ENCODE data around the gene PRCC.

Gene PRCC, protein sequence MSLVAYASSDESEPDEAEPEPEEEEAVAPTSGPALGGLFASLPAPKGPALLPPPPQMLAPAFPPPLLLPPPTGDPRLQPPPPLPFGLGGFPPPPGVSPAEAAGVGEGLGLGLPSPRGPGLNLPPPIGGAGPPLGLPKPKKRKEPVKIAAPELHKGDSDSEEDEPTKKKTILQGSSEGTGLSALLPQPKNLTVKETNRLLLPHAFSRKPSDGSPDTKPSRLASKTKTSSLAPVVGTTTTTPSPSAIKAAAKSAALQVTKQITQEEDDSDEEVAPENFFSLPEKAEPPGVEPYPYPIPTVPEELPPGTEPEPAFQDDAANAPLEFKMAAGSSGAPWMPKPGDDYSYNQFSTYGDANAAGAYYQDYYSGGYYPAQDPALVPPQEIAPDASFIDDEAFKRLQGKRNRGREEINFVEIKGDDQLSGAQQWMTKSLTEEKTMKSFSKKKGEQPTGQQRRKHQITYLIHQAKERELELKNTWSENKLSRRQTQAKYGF

DNA sequence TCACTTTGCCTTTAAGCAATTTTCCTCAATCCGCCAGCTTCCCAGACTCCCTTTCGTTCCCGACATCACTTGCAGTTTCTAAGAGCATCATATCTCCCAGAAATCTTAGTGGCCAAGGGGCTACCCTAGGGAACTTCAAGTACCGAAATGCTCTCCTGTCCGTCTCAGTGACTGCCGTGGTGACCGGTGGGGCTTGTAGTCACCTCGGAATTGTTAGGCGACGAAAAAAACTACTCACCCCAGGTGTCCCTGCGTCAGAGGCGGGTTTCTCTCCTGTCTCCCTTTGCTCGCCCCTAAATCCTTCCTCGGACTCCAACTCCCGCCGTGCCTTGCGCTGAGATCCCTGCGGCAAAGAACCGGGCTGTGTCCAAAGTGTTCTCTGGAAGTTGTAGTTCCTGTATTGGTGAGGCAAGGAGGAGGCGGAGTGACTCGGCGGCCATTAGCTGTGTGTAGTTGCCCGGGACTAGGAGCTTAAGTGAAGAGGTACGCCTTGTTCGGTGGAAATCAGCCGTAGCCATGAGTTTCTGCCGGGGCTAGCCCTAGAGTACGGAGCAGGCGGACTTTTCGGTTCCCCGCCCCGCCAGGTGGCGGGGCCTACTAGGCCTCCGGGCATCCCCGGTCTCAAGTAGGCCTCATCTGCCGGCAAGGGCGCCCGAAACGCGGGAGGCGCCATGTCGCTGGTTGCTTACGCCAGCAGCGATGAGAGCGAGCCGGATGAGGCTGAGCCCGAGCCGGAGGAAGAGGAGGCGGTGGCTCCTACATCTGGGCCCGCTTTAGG lies at the start of gene PRCC:
Gene PRCC (plus strand): TSS at position 435 of the 778 bp plus-strand sequence. CDS start 237 bp downstream, at position 672.
- DNase-seq (ENCODE audit: low spot score) (peak; percentile 100), FAIRE-seq (peak; percentile 94)

GRCh38 chr1:156721131-156721530 lies 46.2 kb upstream of the PRCC start:
- FAIRE-seq (no peak), DNase-seq (ENCODE audit: low spot score) (no peak)

- FAIRE-seq: no peak
These were observed 45.8 kb upstream of the PRCC start for GRCh38 chr1:156721535-156721934.

DNA sequence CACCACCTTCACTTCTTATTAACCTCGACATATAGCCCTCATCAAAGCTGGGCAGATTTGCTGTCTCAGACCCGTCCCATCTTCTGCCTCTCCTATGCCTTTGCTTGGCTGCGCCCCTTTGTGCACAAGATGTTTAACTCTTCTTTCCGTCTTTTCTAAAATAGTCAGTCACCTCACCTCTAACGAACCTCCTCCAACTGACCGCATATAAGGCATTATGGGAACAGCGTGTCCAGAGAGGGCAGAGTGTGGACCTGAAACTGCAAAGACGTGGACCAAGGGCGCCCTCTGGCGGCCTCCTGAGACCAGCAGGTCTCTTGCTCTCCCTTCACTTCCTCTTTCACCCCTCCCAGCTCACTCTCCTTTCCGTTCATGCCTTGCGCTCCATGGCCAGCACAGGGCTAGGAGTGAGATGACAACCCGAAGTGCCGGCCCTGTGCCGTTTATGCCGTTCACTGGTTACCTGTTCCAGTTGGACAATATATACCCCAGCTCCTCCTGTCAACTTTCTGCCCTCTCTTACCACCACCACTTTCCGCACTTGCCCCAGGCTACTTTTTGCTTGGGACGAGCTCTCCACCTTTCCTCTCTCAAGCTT lies 41.6 kb upstream of the PRCC start:
- FAIRE-seq (peak; percentile 46), DNase-seq (ENCODE audit: low spot score) (peak; percentile 90)

More at GRCh38 chr1:156721535-156721934, 45.8 kb upstream of the PRCC start:
- no peak for DNase-seq (ENCODE audit: low spot score)

- peak; percentile 70 for DNase-seq (ENCODE audit: low spot score)
- no peak for FAIRE-seq
These were observed 40.6 kb upstream of the PRCC start for GRCh38 chr1:156726549-156727226.

DNA sequence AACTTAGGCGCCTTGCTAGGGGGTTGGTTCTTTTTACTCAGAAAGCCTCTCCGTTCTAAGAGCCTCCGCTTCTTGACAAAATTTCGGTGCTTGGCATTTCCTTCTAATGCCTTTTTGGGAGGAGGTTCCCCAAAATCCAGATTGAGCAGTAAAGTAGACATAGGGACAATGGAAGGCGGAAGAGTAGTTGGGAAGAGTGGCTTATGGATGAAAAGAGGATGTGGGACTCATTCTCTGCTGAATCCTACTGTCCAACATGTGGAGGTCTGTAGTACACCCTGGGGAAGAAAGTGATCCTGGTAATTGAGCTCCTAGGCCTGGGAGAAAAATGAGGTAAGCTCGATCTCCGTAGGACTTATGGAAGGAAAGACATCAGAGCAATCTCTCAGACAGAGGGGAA lies 39.8 kb upstream of the PRCC start:
- DNase-seq (ENCODE audit: low spot score): no peak
- no peak for FAIRE-seq

DNA sequence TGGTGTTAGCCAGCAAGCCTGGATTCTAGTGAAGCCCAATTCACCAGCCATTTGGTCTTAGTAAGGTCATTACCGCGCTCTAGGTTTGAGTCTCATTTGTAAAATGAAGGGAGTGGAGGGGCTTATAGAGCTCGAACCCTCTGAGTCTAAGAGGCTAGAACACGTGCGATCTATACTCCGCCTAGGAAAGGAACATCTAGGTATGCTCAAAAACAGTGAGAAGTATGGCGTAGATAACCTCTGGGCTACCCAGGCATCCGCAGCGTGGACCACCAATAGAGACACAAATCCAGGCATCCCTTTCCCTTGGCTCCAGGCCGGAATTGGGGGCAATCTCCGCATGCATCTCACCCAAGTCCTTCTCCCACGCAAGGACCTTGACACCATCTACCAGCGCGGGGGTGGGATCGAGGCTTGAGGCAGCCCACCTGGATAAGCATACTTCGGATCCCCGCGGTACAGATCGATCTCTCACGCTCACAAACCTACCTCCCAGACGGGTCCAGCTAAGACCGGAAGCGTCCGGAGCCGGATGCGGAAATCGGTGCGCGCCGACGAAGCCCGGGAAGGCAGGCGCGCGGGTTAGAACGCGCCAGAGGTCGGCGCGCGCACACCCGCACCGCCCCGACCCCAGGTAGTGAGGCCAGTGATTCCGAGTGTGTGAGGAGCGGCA lies 39.3 kb upstream of the PRCC start, which contains the start of gene METTL25B:
Gene METTL25B (plus strand): TSS at position 544 of the 673 bp plus-strand sequence. CDS start 636 bp downstream, outside the sequence.
- DNase-seq (ENCODE audit: low spot score): peak; percentile 49
- no peak for FAIRE-seq

DNA sequence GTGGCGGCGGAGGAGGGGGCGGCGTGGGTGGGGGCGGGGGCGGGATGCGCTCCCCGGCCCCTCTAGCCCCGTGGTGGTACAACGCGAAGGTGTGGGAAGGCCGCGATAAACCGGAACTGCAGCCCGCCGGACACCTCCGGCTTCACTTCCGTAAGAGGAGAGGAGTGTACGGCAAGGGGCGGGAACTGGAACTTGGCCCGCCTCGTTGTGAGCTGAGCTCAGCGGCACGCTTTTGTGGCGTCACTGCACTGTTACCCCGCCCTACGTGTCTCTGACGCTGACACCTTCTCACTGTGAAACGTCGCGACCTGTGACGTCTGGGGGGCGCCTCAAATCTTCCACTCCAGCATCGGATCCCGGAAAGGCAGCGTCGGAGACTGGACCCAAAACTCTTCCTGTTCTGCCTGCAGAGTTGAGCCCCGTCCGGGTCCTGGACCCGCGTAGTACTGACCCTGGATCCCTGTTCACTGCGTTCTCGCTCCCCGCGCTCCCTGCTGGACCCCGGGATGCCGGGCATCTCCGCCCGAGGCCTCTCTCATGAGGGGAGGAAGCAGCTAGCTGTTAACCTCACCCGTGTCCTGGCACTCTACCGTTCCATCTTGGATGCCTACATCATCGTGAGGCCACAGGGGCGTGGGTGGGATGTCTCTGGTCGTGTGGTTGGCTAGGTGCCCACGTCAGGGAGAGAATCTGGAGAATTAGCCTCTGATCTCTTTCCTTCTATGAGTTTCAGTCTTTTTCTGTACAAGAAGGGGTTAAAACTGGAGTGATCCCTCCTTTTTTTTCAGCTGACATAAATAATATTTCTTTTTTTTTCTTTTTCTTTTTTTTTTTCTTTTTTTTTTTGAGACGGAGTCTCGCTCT lies 38.5 kb upstream of the PRCC start, which contains the start of gene ISG20L2:
Gene ISG20L2 (minus strand): TSS at position 168 of the 864 bp plus-strand sequence. CDS start 1,114 bp downstream, outside the sequence.
- DNase-seq (ENCODE audit: low spot score) (peak; percentile 90), FAIRE-seq (no peak)

DNA sequence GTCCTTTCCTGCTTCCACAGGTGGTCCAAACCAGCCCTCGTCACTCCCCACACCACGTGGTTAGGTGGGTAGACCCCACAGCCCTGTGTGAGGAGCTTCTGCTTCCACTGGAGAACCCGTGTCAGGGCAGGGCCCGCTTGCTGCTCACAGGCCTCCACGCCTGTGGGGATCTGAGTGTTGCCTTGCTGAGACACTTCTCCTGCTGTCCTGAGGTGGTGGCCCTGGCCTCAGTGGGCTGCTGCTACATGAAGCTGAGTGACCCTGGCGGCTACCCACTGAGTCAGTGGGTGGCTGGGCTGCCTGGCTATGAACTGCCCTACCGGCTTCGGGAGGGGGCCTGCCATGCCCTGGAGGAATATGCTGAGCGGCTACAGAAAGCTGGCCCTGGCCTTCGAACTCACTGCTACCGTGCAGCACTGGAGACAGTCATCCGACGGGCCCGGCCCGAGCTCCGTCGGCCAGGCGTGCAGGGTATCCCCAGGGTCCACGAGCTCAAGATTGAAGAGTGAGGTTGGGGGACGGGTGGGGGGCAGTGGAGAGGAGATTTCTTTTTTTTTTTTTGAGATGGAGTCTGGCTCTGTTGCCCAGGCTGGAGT lies 33.2 kb upstream of the PRCC start:
- DNase-seq (ENCODE audit: low spot score) (no peak), FAIRE-seq (no peak)

DNA sequence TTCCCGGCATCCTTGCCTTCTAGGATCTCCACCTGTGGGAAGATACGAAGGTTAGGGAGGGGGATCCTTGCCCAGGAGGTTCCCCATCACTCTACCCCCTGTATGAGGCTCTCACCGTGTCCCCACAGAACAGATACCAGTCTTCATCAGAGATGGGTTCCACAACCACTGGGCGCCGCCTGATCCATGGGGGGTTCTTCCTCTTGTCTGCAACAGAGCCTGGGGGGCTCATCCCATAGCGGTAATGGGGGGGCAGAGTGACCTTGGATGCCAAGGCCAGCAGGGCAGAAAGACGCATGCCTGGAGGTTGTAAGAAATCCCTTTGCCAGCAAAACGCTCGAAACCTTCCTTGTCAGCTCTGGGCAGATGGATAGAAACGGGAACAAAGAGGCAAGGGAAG lies 28.9 kb upstream of the PRCC start:
- FAIRE-seq (no peak), DNase-seq (ENCODE audit: low spot score) (no peak)

- FAIRE-seq (no peak), DNase-seq (ENCODE audit: low spot score) (no peak)
These were observed 28.4 kb upstream of the PRCC start for GRCh38 chr1:156738916-156739315.

DNA sequence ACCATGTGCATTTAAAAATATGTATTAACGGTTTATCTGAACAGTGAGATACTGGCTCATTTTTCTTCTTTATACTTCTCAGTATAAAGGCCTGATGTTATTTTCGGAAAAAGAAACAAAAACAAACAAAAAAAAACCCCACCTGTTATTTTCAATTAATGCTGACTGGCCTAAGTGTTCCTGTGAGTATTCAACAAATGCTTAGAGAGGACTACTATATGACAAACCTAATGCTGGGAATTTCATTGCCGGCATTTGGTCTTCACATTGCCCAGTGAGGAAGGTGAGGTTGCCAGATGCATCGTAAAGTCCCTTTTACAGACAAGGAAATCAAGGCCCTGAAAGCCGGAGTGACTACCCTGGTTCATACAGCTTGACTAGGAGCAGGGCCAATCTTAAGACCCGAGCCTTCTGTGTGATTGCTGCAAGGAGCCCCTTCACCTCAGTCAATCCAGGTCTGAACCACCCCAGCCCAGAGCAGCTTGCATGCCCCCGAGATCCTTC lies 27.0 kb upstream of the PRCC start:
- DNase-seq (ENCODE audit: low spot score): no peak
- no peak for FAIRE-seq

DNA sequence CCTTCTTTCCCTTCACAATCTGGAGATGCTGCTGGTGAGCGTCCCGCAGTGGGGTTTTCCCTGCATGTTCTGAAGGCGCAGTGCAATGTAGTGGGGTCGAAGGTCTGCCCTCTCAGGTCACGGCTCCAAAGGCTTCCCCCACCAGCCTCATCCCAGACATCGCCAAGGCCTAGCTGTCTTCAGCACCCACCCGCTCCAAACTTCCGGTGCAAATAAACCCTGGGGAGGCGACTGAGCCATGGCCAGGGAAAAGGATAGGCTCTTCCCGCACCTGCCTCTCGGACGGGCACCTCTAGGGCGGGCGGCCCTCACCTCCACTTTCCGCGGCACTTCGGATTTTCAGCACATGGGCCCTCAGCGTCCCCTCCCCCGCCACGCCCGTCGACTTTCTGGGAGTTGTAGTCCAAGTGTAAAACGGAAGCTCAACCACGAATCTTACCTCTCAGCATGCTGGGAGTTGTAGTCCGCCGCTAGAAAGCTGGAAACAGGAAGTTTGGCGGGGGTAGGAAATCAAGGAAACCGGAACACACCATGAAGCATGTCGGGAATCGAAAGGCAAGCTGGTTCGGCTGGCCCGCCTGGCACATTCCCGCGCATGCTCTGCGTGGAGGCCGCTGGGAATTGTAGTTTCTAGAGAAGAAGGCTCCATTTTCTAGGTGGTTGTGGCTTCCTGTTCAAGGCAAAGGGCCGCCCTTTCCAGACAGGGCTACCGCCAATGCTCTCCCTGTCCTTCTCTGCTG lies 26.4 kb upstream of the PRCC start, which contains the start of gene MRPL24:
Gene MRPL24 (minus strand): TSS at position 348 of the 740 bp plus-strand sequence. CDS start 2,384 bp downstream, outside the sequence.
- peak; percentile 93 for FAIRE-seq
- peak; percentile 100 for DNase-seq (ENCODE audit: low spot score)

- DNase-seq (ENCODE audit: low spot score) (no peak), FAIRE-seq (no peak)
These were observed 25.8 kb upstream of the PRCC start for GRCh38 chr1:156741481-156741983.

DNA sequence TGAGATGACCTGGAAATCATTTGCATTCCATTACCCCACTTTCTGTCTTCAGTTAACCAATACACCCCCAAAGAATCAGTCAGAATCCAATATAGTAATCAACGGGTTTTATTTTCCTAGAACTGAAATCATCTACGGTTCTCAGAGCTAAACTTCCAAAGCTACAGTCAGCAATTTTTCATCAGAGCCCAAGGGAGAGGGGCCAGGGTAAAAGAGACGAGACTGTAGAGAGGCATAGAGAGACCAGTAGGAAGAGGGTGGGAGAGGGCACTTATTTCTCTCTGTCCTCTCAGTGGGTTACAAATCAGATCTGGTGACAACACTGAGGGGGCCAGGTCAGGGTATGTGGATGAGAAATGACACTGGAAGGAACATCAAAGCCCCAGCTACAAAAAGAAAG lies 25.3 kb upstream of the PRCC start:
- no peak for FAIRE-seq

GRCh38 chr1:156742801-156743200 lies 24.5 kb upstream of the PRCC start:
- DNase-seq (ENCODE audit: low spot score): no peak
- FAIRE-seq: no peak

More for the DNA sequence above, 25.3 kb upstream of the PRCC start:
- DNase-seq (ENCODE audit: low spot score): no peak

DNA sequence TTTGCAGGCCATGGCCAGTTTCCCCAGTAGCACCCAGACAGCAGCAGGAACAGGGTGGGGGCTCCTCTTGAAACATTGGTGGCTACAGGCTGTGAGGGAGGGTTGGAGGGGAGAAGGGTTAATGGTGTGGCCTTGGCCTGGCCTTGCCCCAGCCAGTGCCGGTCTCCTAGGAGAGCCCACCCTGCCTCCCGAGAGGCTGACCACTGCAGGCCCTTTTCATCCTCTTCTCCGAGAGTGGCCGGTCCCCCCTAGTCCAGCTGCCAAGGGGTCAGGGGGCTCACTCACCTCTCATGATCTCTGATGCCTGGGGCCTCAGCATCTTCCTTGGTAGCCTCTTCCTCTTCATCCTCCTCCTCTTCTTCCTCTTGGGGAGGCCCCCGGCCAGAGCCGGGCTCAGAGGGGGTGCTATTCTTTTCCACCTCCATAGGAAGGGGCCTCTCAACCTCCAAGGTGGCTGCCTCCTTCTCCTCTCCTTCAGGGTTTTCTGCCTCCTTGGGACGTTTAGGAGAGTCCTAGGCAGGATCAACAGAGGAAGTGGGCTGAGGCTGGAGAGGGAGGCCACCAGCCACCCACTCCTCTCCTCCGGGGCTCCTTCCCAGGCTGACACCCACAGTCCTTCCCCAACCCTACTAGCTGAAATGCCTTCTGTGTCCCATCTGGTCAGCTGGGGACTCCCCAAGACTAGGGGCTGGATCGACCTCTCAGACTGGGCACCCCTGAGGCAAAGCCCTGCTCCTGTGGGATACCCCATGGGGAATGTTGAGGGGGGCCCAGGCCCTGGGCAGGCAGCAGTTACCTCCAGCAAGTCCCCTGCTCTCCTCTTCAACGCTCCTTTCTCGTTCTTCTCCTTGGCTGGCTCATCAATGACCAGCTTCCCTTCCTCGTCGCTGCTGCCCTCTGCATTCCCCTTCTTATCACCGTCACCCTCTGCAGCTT lies 23.7 kb upstream of the PRCC start:
- FAIRE-seq: no peak

More for the DNA sequence above, 23.7 kb upstream of the PRCC start:
- no peak for DNase-seq (ENCODE audit: low spot score)
